Endothelial cell of hepatic sinusoid (primary cell): Measurements from ENCODE around the gene ZSWIM4.
"Not testable (repeated sequence)": the region's sequence is repeated elsewhere in the genome, so short reads cannot be mapped to it uniquely, and the experiment has no call there.

ENCODE experiments used
- in situ Hi-C: cut with HindIII; loops from 2 replicates; pipeline ENCODE4 v1.10.0; 2017; ENCODE audit warnings: low sequenced_read_pairs

The ZSWIM4 gene

DNA sequence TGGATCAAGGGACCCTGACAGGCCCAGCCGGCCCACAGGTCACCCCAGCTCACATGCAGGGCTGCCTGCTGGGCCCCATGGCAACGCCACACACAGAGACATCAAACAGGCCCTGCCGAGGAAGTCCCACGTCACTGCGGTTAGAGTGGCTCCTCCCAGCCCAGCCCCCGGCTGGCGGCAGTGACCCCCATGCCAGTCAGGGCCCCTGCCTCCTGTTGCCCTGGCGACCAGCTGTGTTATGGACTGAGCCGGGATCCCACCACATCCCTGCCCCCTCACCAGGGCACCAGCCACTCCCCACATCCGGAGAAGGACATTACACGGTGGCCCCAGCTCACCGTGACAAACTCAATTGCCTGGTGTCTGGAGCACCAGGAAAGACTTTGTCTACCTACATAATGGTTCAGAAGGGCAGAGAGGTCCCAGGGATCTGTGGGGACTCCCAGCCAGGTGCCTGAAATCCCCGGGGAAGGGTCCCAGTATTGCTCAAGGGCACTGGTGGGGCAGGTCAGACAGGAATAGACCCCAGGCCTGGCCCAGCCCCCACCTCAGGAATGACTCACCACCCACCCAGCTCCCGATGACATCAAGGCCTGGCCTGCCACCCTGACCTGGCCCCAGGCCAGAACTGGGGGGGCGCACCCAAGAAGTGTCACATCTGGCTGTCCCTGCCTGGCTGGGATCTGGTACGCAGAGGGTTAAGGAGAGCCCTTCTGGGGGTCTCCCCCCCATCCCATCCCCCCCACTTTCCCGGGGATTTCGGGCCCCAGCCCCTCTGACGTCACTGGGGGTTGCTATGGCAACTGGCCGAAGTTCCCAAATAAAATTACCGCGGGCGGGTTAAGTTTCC, 51.5 kb downstream of the ZSWIM4 start:
- in situ Hi-C loops = no loop called here

DNA sequence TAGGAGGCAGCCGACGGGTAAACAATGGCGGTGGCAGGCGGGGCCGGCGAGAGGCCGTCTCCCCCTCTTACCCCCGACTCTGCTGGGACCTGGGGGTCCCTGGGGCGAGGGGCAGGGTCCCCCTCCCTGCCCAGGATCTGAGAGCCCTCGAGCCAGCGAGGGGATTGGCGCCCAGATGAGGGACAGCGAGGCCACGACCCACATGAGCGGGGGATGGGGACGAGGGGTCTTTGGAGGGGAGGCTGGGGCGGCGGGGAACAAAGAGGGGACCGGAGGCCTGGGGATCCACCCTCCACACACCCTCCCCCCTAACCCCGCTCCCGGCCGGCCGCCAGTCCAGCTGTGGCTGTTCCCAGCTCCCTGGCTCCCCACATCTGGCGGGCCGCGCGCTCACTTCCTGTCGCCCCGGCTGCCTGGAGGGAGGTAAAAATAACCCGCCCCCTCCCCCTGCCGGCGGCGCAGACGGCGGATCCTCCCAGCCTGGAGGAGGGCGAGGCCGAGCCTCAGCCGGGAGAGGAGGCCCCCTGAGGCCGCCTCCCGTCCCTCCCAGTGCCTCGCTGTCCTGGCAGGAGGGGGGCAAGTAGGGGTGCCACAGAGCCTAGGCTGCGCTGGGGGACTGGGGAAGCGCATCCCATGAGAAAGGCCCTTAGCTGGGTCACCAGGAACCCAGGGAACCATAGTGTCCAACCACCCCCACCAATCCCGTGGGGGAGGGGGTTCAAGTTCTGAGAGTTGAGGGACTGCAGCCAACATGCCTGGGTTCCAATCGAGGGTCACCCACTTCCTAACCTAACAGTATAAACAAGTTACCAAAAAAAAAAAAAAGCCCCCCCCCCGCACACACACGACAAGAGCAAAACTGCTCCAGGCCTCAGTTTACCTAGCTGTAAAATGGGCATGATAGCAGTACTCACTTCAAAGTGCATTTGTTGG, 52.4 kb downstream of the ZSWIM4 start:
- in situ Hi-C loops = no loop called here

DNA sequence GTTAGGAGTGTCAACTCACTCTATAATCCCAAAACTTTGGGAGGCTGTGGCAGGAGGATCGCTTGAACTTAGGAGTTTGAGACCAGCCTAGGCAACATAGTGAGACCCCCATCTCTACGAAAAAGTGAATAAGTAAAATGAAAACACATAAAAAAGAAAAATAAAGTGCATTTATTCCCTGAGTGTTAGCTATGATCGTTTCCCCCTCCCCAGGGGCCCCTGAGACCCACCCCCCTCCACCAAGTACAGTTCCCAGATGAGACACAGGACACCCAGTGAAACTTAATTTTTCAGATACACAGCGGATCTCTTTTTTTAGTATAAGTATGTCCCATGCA, 53.1 kb downstream of the ZSWIM4 start:
- in situ Hi-C loops = no loop called here

DNA sequence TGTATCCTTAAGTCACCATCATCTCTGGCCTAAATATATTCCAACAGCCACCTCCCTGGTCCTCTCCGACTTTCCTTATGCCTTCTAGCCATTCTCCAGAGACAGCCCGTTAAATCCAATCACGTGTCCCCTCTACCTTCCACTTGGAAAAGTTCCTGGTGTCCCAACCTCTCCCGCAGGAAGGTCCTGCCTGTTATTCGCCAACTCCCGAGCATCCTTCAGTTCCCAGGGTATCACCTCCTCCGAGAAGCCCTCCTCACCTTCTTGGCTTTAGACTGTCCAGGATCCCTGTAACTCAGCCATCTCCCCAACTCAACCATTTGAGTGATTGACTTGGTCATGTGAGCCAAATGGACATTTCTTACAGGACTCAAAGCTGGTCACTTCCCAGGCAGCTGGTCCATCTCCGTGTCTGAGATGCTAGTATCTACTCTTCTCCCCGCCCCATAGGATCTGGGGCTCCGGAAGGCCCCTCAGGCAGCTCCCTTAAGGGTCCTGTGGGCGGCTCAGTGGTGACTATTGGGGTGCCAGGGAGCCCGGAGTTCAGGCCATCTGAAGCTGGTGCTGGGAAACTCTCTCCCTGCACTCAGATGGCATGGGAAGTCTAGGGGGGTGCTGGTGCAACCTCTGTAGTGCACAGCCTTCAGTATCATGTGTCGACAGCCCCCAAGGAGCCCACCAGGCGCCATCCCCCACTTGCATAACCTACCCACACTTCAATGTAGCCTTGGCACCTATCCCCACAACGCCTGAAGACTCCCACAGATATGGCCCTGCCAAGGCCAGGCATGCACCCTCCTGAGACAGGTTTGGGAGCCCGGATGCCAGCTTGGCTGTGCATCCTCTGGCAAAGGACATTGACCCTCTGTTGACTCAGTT, 53.8 kb downstream of the ZSWIM4 start:
- in situ Hi-C loops = no loop called here

GRCh38 chr19:13849991-13850909, 55.0 kb downstream of the ZSWIM4 start:
- in situ Hi-C loops = no loop called here

- in situ Hi-C loops = no loop called here
These were observed 55.9 kb downstream of the ZSWIM4 start for GRCh38 chr19:13850910-13851733.

DNA sequence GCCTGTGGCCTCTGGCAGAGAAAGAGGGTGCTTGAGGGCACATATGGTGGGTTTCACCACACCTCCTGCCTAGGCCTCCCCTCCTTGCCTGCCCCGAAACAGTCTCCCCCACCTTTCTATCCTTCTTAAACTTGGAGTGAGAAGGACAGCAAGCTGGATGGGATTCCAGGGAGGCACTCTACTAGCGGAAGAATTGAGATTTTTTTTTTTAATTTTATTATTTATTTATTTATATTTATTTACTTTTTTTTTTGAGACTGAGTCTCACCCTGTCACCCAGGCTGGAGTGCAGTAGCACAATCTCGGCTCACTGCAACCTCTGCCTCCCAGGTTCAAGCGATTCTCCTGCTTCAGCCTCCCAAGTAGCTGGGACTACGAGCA, 56.5 kb downstream of the ZSWIM4 start:
- in situ Hi-C loops = not testable (repeated sequence)

- in situ Hi-C loops = not testable (repeated sequence)
These were observed 57.0 kb downstream of the ZSWIM4 start for GRCh38 chr19:13852171-13852707.

- in situ Hi-C loops = no loop called here
These were observed 61.3 kb downstream of the ZSWIM4 start for GRCh38 chr19:13856497-13856896.

DNA sequence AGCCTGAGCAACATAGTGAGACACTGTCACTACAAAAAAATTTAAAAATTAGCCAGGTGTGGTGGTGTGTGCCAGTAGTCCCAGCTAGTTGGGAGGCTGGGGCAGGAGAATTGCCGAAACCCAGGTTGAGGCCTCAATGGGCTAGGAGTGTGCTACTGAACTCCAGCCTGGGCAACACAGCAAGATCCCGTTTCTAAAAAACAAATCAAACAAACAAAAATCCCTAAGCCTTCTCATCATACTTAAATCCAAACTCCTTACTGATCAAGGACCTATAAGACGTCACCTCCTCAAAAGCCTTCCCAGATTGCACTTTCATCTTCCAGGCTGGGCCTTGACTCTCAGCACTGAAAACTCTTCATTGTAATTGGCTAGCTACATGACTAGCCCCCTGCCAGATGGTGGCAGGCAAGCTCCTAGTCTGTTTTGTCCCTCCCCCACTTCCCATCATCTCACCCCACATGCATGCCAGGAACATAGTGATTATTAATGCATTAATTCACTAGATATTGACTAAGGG, 64.2 kb downstream of the ZSWIM4 start:
- in situ Hi-C loops = no loop called here

DNA sequence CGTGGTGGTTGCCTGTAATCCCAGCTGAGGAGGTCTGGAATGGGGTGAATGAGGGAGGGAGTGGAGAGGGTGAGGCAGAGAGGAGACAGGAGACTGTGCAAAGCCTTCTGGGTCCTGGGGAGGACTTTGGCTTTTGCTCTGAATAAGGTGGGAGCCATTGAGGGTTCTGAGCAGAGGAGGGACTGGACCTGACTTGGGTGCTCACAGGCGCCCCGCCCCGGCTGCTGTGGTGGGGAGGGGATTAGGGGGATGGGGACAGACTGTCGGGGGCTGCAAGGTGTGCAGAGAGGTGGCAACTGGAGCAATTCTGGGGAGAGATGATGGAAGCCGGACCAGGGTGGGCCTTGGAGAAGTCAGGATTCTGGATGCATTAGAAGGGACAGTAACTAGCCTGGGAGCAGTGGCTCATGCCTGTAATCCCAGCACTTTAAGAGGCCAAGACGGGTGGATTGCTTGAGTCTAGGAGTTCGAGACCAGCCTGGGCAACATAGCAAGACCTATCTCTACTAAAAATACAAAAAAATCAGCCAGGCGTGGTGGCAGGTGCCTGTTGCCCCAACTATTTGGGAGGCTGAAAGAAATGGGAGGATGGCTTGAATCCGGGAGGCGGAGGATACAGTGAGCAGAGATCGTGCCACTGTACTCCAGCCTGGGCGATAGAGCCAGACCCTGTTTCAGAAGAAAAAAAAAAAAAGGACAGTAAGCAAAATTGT, 65.6 kb downstream of the ZSWIM4 start:
- in situ Hi-C loops = no loop called here

DNA sequence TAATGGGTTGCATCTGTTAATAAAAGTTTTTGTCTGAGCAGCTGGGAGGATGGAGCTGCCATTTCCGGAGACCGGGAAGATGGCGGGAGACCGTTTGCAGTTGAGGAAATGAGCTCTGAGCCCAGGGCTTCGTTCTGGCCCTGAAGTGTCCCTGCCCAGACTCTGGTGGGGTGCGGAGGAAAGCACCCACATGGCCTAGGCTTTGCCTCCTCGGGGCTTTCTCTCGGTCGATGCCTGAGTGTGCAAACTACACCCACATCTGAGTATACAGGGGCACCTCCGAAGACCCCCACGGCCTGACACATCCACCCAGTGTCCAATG, 66.1 kb downstream of the ZSWIM4 start:
- in situ Hi-C loops = no loop called here

DNA sequence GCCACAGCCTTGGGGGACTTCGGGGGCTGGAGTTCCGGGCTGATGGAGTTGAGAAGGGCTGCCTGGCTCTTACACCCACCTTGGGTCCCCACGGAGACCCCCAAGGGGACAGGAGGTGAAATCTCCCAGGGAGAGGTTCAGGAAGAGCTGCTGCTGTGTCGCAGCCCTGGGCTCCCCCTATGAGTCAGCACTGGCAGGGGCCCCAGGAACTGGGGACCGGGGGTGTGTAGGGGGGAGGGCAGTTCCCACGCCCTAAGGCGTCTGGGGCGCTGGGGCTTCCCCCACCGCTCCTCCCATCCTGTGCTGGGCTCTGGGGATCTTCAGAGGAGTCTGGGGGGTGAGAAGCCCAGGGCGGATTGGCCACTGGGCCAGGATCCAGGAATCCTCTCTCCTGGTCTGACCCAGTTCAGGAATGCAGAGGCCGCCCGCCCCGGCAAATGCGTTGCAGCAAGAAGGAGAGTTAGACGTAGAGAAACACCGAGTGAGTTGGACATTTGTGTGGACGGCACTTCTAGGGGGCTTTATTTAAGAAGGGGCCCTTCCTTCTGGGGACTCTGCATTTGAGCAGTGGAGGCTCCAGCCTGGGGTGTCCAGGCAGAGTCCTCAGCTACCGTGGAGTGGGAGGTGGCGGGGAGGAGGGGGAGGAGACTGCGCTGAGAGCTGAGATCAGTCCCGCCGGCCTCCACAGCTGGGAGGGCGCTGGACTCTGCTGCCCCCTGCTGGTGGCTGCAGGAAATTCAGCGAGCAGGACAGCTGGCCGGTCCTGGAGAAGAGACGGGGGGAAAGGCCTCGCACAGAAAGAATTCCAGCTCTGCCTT, 66.7 kb downstream of the ZSWIM4 start:
- in situ Hi-C loops = no loop called here

DNA sequence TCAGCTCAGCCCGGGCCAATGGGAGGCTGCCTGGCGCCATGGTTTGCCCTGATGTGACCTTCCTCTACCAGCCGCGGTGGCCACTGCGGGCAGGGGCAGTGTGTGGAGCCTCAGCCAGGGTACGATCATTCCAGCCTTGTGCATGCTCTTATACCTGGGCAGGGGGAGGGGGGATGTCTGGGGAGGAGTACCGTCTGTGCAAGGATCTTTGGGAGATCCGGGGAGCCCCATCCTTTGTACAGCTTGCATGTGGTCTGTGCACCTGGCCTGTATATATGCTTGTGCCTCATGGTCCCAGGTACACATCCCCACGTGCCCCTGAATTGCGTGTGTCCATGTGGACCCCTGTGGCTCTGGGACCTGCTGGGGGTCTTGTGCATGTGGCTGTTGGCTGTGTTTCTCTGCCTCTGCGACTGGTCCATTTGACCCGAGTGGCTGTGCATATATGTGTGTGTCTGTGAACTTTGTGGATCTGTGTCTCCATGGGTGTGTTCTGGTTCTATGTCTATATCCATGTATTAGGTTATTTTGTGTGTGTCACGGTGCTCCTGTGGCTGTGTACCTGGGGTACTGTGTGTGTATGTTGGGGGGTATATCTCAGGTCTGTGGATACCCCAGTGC, 68.9 kb downstream of the ZSWIM4 start:
- in situ Hi-C loops = no loop called here

- in situ Hi-C loops = no loop called here
These were observed 69.7 kb downstream of the ZSWIM4 start for GRCh38 chr19:13864667-13865570.
